Breast epithelium (tissue), 3 donors: ENCODE data around the gene LAMA3.

Source experiments
- POLR2A ChIP-seq: fragments of 450-650 bp; IDR thresholded peaks from one replicate; pipeline ENCODE4 v1.6.1; 2016; ENCODE audit warnings: antibody characterized with exemption, mild to moderate bottlenecking, moderate library complexity
- TF ChIP-seq, protein P1 (sequence below), 3 donors: fragments of 450-650 bp; IDR thresholded peaks; one replicate each; pipeline ENCODE4 v1.5.1; 2016 to 2017; ENCODE audit warnings: antibody characterized with exemption in 3 of 3, mild to moderate bottlenecking in 3 of 3, moderate library complexity in 3 of 3

DNA sequence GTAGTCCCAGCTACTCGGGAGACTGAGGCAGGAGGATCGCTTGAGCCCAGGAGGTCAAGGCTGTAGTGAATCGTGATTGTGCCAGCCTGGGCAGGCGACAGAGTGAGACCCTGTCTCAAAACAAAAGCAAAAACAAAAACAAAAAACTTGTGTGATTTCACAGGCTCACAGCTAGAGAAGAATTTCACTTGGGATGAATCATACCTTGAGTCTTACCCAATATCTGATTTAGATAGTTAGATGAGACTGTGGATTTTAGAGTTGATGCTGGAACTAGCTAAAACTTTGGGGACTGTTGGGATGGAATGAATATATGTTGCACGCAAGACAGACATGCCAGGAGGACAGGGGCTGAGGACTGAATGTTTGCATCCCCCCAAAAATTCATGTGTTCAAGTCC lies 31.0 kb upstream of the LAMA3 start:
- TF ChIP-seq, protein P1, sequence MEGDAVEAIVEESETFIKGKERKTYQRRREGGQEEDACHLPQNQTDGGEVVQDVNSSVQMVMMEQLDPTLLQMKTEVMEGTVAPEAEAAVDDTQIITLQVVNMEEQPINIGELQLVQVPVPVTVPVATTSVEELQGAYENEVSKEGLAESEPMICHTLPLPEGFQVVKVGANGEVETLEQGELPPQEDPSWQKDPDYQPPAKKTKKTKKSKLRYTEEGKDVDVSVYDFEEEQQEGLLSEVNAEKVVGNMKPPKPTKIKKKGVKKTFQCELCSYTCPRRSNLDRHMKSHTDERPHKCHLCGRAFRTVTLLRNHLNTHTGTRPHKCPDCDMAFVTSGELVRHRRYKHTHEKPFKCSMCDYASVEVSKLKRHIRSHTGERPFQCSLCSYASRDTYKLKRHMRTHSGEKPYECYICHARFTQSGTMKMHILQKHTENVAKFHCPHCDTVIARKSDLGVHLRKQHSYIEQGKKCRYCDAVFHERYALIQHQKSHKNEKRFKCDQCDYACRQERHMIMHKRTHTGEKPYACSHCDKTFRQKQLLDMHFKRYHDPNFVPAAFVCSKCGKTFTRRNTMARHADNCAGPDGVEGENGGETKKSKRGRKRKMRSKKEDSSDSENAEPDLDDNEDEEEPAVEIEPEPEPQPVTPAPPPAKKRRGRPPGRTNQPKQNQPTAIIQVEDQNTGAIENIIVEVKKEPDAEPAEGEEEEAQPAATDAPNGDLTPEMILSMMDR (IDR thresholded peaks at IDR 0.05) = no peak
- TF ChIP-seq POLR2A = no peak
